HEK293T (cell line): ENCODE results near the gene LRFN5.

Source experiments
- ARNT ChIP-seq: fragments of 450-650 bp; IDR thresholded peaks from 2 replicates; pipeline ENCODE4 v1.6.1; 2017; ENCODE audit warnings: mild to moderate bottlenecking
- BHLHE40 ChIP-seq: fragments of 450-650 bp; IDR thresholded peaks from 2 replicates; pipeline ENCODE4 v1.6.1; 2016; ENCODE audit warnings: mild to moderate bottlenecking, moderate library complexity, borderline replicate concordance
- CTBP1 ChIP-seq: fragments of 450-650 bp; IDR thresholded peaks from 2 replicates; pipeline ENCODE4 v1.6.1; 2016; ENCODE audit warnings: borderline replicate concordance
- ELF4 ChIP-seq: fragments of 450-650 bp; IDR thresholded peaks from 2 replicates; pipeline ENCODE4 v1.6.1; 2017; ENCODE audit warnings: antibody characterized with exemption
- FOXA1 ChIP-seq: fragments of 450-650 bp; IDR thresholded peaks from 2 replicates; pipeline ENCODE4 v1.6.1; 2016; ENCODE audit warnings: mild to moderate bottlenecking
- FOXK2 ChIP-seq: fragments of 450-650 bp; IDR thresholded peaks from 2 replicates; pipeline ENCODE4 v1.6.1; 2016; ENCODE audit warnings: mild to moderate bottlenecking
- FOXM1 ChIP-seq: fragments of 450-650 bp; IDR thresholded peaks from 2 replicates; pipeline ENCODE4 v1.6.1; 2017; ENCODE audit warnings: mild to moderate bottlenecking, borderline replicate concordance
- HDGF ChIP-seq: fragments of 450-650 bp; IDR thresholded peaks from 2 replicates; pipeline ENCODE4 v1.6.1; 2017; ENCODE audit warnings: antibody characterized with exemption, borderline replicate concordance
- LEF1 ChIP-seq: fragments of 450-650 bp; IDR thresholded peaks from 2 replicates; pipeline ENCODE4 v1.6.1; 2017; ENCODE audit warnings: mild to moderate bottlenecking, borderline replicate concordance
- NFRKB ChIP-seq: fragments of 450-650 bp; IDR thresholded peaks from 2 replicates; pipeline ENCODE4 v1.6.1; 2016; ENCODE audit warnings: mild to moderate bottlenecking, moderate library complexity
- PKNOX1 ChIP-seq: fragments of 450-650 bp; IDR thresholded peaks from 2 replicates; pipeline ENCODE4 v1.6.1; 2016
- SP1 ChIP-seq: fragments of 450-650 bp; IDR thresholded peaks from 2 replicates; pipeline ENCODE4 v1.6.1; 2017
- TARDBP ChIP-seq: fragments of 450-650 bp; IDR thresholded peaks from 2 replicates; pipeline ENCODE4 v1.6.1; 2016

GRCh38 chr14:41642367-41642766 lies 35.7 kb downstream of the LRFN5 start:
- no peak for TF ChIP-seq SP1
- TF ChIP-seq BHLHE40 = no peak
- TF ChIP-seq TARDBP = no peak
- no peak for TF ChIP-seq PKNOX1
- no peak for TF ChIP-seq ARNT
- no peak for TF ChIP-seq LEF1
- no peak for TF ChIP-seq HDGF
- no peak for TF ChIP-seq FOXM1
- TF ChIP-seq NFRKB = no peak
- no peak for TF ChIP-seq ELF4
- TF ChIP-seq FOXK2 = no peak
- TF ChIP-seq CTBP1 = no peak
- no peak for TF ChIP-seq FOXA1
